Measurements from ENCODE around the gene IDH3A.

DNA sequence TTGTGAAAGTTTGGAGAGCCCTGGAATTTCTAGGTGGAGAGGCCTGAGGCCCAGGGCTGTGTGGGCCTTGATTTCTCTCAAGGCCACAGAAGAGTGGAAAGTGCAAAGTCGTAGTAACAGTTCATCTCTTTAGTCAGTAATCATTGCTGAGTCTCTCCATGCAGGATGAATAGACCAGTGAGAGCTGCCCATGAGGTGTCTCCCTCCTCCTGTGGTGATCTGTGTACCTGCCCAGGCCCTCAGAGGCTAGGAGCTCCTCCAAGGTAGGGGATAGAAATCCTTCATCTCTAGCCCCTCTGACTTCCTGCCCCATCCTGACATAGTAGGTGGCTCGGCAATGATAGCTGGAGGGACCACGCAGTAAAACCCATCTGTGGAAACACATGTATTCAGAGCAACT, 6.8 kb upstream of the IDH3A start:
- TF ChIP-seq CEBPB (tag; IDR thresholded peaks at IDR 0.05) (no peak), ZNF274 (IDR thresholded peaks at IDR 0.05; ENCODE audit: borderline replicate concordance, low read depth, low read length) (no peak)
- TF ChIP-seq, protein P1, sequence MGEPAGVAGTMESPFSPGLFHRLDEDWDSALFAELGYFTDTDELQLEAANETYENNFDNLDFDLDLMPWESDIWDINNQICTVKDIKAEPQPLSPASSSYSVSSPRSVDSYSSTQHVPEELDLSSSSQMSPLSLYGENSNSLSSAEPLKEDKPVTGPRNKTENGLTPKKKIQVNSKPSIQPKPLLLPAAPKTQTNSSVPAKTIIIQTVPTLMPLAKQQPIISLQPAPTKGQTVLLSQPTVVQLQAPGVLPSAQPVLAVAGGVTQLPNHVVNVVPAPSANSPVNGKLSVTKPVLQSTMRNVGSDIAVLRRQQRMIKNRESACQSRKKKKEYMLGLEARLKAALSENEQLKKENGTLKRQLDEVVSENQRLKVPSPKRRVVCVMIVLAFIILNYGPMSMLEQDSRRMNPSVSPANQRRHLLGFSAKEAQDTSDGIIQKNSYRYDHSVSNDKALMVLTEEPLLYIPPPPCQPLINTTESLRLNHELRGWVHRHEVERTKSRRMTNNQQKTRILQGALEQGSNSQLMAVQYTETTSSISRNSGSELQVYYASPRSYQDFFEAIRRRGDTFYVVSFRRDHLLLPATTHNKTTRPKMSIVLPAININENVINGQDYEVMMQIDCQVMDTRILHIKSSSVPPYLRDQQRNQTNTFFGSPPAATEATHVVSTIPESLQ (CRISPR knock-in tag; IDR thresholded peaks at IDR 0.05) = no peak
- TF ChIP-seq, protein P2, sequence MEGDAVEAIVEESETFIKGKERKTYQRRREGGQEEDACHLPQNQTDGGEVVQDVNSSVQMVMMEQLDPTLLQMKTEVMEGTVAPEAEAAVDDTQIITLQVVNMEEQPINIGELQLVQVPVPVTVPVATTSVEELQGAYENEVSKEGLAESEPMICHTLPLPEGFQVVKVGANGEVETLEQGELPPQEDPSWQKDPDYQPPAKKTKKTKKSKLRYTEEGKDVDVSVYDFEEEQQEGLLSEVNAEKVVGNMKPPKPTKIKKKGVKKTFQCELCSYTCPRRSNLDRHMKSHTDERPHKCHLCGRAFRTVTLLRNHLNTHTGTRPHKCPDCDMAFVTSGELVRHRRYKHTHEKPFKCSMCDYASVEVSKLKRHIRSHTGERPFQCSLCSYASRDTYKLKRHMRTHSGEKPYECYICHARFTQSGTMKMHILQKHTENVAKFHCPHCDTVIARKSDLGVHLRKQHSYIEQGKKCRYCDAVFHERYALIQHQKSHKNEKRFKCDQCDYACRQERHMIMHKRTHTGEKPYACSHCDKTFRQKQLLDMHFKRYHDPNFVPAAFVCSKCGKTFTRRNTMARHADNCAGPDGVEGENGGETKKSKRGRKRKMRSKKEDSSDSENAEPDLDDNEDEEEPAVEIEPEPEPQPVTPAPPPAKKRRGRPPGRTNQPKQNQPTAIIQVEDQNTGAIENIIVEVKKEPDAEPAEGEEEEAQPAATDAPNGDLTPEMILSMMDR (IDR thresholded peaks at IDR 0.05 in 2 of 3, conservative IDR thresholded peaks at IDR 0.05 in 1 of 3; ENCODE audit: insufficient read depth in 2 of 3, low read depth in 1 of 3, low read length in 3 of 3) = no peak
- TF ChIP-seq, protein P3, sequence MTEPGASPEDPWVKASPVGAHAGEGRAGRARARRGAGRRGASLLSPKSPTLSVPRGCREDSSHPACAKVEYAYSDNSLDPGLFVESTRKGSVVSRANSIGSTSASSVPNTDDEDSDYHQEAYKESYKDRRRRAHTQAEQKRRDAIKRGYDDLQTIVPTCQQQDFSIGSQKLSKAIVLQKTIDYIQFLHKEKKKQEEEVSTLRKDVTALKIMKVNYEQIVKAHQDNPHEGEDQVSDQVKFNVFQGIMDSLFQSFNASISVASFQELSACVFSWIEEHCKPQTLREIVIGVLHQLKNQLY (CRISPR knock-in tag; conservative IDR thresholded peaks at IDR 0.05) = no peak
- TF ChIP-seq, protein P4, sequence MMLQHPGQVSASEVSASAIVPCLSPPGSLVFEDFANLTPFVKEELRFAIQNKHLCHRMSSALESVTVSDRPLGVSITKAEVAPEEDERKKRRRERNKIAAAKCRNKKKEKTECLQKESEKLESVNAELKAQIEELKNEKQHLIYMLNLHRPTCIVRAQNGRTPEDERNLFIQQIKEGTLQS (IDR thresholded peaks at IDR 0.05) = no peak
- TF ChIP-seq, protein P4 (CRISPR knock-in tag; conservative IDR thresholded peaks at IDR 0.05) = no peak
